GM19438 (cell line): ENCODE data around the gene XYLT2.
"Not testable (repeated sequence)": the region's sequence is repeated elsewhere in the genome, so short reads cannot be mapped to it uniquely, and the experiment has no call there.

ENCODE experiments used
- ATAC-seq: cut with Tn5 transposase; IDR thresholded peaks from one replicate; pipeline ENCODE4 v1.9.1; 2021; ENCODE audit warnings: low read depth; ENCODE audit not compliant: unreplicated experiment

Gene XYLT2

DNA sequence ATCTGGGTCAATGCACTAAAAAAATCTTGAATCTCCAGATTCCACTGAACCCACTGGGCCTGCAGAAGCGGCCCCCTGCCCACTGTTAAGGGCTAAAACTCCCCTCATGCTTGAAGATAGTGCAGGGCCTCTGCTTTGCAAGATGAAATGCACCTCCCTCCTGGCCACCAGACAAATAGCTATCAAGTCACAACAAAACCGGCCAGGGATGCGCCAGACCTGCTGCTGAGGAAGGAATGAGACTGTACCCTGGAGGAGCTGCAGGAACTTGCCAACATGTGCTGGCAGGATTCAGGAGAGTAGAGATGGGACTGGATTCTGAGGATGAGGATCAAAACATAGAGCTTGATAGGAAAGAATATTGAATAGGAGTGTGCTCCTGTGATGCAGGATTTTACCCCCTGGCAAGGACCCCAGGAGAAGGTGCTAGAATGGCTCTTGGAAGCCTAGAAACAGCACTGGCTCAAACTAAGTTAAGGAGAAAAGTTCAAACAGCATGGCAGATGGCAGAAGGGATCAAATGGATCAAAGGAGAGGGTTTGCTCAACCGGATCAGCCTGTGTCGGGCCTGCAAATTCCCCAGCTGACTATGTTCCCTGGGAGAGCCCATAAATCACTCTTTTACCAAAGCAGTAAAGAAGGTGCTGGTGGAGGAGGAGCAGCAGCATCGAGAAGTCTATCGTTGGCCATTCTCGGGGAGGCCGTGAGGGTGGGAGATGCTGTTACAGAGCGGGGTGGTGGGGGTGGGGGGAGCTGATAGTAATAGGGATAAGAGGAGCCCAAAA lies 27.2 kb upstream of the XYLT2 start:
- ATAC-seq, result no peak

DNA sequence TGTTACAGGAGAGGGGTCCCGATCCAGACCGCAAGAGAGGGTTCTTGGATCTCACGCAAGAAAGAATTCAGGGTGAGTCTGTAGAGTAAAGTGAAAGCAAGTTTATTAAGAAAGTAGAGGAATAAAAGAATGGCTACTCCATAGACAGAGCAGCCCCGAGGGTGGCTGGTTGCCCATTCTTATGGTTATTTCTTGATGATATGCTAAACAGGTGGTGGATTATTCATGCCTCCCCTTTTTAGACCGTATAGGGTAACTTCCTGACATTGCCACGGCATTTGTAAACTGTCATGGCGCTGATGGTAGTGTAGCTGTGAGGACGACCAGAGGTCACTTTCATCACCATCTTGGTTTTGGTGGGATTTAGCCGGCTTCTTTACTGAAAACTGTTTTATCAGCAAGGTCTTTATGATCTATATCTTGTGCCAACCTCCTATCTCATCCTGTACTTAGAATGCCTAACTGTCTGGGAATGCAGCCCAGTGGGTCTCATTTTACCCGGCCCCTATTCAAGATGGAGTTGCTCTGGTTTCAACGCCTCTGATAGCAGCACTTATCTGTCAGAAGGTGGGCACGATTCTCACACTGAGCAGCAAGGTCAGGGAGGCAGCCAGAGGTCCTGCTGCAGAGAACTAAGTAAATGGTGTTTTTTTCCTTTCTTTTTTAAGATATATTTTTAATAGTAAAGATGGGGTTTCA lies 26.5 kb upstream of the XYLT2 start:
- no peak for ATAC-seq

DNA sequence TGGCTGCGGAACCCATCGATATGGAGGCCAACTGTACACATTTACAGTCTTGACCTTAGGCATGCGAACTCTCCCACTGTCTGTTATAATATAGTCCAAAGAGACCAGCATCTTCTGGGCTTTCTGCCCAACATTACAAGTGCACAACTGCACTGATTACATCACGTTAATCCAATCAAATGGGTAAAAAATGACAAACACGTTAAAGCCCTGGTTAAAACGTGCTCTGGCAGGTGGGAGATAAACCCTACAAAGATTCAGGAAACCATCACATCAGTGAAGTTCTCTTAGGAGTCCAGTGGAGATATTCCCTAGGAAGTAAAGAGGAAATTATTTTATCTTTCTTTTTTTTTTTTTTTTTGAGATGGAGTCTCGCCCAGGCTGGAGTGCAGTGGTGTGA lies 23.7 kb upstream of the XYLT2 start:
- ATAC-seq, result no peak

DNA sequence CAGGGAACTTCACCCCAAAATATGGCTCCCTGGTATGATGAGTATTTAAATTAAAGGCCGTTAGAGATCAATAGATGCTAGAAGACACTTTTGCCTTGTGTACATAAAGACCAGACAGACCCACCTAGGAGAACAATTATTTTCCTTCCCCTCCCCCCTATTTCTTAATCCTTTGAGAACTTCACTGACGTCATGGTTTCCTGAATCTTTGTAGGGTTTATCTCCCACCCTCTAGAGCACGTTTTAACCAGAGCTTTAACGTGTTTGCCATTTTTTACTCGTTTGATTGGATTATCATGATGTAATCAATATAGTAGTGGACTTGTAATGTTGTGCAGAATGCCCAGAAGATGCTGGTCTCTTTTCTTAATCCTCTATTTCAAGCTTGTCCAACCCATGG lies 22.9 kb upstream of the XYLT2 start:
- no peak for ATAC-seq

DNA sequence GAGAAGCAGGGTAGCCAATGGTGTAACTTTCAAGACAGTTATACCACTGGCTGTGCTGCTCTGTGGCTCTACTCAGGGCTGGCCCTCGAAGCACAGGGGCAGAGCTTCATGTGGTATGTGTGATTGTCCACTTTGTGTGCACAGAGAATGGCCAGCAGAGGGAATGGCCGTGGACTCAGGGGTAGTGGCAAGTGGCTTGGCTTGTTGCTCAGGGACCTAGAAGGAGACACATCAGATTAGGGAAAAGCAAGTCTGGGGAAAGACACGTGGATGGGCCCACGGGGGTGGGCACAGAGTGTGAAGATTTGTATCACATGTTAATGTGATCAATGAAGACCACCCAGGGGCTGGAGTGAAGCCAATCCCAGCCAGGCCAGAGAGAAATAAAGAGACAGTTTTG lies 20.0 kb upstream of the XYLT2 start:
- no peak for ATAC-seq

DNA sequence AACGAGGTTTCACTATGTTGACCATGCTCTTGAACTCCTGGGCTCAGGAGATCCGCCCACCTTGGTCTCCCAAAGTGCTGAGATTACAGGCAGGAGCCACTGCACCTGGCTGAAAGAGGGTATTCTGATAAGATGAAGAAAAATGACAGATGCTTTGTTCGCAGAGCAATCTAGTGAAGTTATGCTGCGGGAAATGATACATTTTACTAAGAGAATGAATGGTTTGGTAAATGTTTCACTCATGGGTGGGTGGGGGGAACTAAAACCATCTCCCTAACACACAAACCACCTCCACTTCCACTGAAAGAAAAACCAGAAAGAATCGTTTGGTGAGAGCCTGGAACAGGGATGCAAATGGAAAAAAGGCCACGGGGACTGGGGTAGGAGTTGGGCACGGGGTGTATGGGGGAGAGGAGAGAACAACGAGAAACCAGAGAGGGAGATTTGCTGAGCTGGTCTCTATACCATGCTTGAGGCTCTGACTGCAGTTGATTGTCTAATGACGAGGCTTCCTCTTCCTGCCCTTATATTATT lies 19.0 kb upstream of the XYLT2 start:
- no peak for ATAC-seq

DNA sequence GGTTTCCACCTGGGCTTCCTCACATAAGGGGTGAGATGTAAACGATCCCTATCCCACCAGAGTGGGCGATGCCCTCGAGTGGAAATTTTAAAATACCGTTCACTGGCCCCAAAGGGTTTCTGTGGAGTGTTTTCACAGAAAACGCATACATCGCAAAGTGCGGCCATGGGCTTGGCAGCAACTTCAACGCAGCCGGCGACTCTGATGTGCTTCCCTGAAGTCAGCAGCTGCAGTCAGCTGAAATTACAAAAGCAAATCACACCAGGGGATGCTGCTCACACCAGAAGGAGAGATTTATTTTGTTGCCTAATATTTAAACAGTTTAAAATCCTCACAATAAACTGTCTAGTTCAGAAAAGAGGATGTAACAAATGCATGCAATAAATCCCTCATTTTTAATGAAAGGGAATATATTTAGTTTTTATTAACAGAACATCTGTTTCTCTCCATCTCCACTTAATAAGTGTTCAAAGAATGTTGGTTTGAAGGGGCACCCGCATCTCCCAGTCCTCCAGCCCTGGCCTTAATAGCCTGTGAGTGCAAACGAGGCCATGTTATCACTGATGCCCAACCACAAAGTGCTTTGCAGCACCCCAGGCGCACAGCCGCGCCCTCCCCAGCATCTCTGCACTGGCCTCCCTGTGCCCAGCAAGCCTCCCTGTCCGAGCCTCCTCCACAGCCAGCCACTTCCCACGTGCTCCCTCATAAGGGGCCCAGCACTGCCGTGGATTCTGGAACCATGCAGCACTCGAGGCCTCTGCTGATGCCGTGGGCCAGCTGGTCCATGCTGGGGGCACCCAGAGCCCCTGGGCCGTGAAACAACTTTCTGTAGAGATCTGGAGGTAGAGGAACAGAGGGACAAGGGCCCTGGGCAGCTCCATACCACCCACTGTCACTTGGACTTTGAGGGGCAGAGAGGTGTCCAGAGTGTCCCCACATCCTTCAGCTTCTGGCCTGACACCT lies 17.3 kb upstream of the XYLT2 start:
- no peak for ATAC-seq

DNA sequence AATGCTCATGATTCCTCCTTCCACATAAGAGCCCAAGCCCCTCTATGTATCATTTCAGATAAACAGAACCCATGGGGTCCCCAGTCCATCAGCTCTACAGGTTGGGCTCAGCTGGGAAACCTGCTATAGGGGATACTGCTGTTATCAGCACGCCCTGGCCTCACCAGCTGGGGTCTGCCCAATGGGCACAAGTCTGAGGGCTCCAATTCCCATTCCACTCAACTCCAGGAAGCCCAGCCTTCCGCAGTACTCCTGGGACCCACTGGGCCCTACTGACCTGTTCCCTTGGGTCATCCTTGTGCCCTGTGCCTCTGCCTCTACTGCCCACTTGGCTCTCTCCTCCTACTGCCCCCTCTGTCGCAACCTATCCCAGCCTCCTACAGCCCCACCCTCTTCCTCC lies 16.2 kb upstream of the XYLT2 start:
- no peak for ATAC-seq

DNA sequence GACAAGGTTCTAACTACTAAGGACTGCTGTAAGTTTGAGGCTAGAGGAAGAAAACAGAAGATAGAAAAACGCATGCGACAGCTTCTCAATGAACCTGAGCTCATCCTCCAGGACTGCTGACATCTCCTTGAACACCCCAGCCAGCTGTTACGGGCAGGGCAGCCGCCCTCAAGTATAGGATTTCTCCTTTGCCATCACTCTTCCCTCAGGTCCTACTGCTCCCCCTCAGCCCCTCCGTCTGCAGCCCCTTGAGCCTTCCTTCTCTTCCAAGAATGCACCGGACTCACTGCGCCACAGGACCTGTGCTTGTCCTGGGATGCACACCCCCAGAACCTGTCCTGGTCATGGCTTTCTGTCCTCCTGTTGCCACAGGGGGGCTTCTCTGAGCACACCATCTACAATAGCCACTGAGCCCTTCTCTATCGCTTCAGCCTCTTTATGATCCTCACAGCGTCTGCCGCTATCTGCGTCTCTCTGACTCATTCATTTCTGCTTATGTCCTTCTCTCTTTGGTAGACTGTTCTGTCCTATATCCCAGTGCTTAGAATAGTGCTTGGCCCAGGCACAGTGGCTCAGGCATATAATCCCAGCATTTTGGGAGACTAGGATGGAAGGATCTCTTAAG lies 15.7 kb upstream of the XYLT2 start:
- ATAC-seq, result no peak

DNA sequence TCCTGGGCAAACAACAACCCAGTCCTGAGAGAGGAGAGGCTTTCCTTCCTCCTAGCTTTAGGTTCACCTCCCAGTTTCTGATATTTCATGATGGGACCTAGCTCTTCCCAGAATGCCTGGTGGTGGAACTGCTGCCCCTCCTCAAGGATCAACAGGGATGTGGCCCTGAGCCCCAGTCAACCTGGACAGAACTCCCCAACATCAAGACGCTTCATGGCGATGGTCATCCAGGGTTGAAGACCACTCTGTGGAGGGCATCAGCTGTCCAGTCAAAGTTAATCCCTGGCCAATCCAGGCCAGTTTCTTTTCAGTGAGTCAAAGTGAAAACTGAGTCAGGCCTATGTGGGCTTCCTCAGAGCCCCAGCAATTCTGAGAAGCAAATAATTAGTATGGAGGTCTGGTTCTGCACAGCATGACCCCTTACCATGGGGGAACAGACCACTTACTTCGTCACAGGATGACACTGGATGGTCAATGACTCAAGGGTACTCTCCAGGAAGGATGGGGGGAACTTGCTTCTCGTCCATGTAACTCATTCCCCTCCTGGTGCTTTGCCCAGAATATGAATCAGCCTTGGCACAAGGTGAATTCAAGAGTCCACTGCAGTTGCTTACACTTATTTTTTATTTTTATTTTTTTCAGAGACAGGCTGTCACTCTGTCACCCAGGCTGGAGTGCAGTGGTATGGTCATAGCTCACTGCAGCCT lies 14.7 kb upstream of the XYLT2 start:
- no peak for ATAC-seq

DNA sequence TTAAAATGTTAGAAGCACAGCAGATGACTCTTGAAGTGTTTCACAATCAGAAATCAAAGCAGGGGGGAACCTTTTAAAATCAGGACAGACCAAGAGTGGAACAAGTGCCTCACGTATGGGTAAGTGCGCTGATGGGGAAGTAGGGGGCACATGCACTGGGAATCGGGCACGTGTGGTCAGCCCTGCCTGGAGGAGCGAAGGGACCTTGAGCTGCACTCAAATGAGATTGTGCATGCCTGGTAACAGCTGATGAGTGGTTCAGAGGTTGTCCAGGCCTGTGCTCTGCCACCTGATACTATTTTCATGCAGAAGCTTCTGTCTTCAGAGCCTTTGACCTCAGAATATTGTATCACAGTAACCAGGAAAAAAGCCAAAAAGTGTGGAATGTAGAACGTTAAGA lies 13.7 kb upstream of the XYLT2 start:
- ATAC-seq, result no peak

DNA sequence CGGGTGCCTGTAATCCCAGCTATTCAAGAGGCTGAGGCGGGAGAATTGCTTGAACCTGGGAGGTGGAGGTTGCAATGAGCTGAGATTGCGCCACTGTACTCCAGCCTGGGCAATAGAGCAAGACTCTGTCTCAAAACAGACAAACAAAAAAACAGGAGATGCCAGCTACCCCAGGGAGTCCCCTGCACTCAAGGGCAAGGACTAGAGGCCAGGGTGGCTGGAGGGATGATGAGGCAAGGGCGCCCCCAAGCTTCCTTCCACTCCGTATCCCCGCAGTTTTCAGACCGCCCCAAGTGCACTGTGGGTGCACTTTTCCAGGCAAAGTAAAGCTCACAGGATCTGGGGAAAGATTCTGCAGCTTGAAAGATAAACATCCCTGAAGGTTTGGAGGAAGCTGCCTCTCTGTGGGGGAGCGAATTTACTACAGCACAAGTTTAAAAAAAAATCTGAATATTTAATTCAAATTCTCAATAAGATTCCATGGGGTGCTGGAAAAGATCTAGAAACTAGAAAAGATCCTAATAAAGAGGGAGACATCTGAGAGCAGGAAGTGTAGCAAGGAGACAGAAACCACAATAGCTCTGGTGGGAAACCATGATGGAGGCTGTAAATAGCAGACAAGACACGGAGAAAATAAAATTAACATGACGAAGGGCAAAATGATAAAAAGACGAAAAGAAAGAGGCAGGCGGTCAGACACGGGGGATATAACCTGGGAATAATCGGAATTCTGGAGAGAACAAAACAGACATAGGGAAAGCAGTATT lies 12.5 kb upstream of the XYLT2 start:
- not testable (repeated sequence) for ATAC-seq

DNA sequence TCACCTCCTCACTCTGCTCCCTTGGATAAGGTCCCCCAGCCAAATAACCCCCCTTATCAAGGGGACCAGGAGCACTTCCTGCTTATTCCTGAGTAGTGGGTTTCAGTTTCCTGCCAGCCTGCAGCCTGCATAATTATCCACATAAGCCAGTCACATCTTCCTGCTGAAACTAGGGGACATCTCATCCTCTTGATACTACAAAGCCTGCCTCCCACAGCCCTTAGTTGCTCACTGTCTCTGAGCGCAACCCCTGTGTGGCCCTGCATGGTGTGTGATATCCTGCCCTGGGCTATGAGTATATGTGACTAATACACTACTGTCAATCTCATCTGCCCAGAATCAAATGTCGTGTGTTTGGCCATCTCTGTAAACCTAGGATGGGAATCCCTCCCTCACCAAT lies 8.0 kb upstream of the XYLT2 start:
- ATAC-seq, result no peak

DNA sequence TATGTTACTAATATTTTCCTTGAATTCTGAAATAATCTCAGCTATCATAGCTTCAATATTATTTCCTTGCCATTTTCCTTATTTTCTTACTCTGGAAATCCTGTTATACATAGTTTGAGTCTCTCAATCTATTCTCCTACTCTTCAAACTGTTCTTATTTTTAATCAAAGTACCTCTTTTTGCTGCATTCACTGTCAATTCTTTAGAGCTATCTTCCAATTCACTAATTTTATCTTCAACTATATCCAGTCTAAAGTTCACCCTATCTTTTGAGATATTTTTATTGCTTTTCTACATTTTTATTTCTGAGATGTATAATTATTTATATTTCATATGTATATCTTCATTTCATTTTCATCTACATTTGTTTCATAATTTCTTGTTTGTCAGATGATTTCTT lies 7.3 kb upstream of the XYLT2 start:
- ATAC-seq, result no peak

DNA sequence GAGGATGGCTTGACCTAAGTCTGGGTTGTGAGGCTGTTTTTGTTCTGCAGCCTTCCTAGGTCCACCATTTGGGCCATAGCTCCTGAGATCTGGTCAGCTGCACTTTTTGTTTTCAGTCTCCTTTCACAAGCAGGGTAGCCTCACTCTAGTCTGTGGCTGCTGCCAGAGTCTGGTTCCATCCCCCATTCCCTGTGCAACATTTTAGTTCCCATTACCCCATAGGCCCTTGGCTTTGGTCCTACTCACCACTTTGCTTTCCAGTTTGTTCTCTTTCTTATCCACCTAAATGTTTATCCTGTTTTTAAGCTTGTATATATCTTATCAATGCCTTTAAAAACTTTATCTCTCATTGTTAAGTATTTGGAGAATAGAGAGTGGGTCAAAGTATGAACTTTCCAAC lies 6.5 kb upstream of the XYLT2 start:
- ATAC-seq, result no peak

DNA sequence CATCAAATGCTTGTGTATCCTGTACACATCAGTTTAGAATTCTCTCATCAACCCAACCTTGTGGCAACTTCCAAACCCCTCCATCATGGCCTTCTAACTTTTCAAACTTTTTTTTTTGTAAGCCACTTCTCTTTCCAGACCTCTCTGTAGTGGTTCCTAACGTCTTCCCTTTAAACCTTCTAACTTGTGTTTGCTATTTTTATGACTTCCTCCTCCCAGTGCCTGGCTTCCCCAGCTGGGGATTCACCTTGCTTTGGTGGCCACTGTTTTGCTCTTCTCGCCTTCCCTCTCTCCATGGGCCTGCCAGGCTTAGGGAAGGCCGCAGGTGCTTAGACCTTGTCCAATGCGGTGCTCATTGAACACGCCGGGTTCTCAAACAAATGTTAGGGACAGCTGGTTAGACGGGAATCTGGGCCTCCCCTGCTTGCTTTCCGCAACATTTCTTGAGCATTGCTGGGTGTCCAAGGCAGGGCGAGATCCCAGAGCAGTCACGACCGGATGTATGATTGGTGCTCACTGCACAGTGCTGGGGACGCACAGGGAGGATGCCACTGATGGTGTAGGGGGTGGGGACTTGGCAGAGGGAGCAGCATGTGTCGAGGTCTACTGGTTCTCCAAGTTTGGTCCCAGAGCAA lies 1.1 kb upstream of the XYLT2 start:
- no peak for ATAC-seq

DNA sequence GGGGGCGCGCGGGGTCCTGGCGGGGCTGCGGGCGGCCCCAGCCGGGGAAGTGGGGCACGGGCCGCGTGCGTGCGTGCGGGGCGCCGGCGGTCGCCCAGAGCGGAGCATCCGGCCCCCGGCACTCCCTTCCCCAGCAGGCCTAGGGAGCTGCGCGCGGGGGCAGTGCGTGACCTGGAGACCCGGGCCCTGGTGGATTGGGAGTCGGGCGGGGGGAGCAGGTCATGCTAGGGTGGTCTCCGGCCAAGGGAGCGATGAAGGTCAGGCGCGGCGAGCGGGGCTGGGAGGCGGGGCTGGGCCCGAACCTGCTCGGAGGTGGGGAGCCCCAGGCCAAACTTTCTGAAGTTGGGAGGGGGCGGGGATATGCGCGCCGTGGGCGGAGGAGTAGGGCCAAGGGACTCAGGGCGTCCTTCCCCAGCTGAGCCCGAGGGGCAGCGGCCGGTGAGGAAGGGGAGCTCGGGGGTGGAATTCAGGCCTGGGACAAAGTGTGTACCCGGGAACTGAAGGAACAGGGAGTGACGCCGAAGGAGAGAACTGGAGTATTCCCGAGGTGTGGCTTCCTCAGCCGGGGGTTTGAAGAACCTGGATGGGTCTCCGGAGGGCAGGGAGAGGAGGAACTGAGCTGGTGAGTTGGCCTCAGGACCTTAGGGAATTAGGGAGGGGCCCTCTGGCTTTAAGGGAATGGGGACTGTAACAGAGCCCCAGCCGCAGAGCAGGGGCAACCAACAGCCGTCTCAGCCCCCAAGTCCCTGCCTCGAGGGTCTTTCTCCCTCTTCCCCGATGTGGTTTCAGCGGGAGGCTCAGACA lies 589 bp downstream of the XYLT2 start:
- peak; percentile 52 for ATAC-seq
